CD14-positive monocyte (primary cell): ENCODE data around the gene SRPK2. TPM values are rescaled to one million over a fixed set of nuclear protein-coding genes. Genes with fewer than 3 reads are reported as not detected.
A peak's percentile ranks its signal among the peaks of the same experiment; 100 is the strongest.

ENCODE experiments used
- DNase-seq, 3 donors: peaks; one replicate each; pipeline ENCODE4 v3.0.0-alpha.2; 2011 to 2022
- H2AFZ ChIP-seq: 2 replicates; pipeline ENCODE4 v1.6.0; 2012; ENCODE audit warnings: mild to moderate bottlenecking, low read depth, low read length, inconsistent platforms; ENCODE audit not compliant: insufficient read depth, poor library complexity, severe bottlenecking
- H3K27ac ChIP-seq, 2 donors: 1 replicate in 1 of 2; 2 replicates in 1 of 2; pipeline ENCODE4 v1.5.1; 2012 to 2013; ENCODE audit warnings: low read length in 2 of 2, control low read depth in 1 of 2, inconsistent platforms in 1 of 2, low read depth in 1 of 2, mild to moderate bottlenecking in 1 of 2
- H3K27me3 ChIP-seq, 2 donors: one replicate each; pipeline versions ENCODE4 v1.6.0 to v1.6.1; 2011 to 2013; ENCODE audit warnings: low read length in 2 of 2; ENCODE audit not compliant: control insufficient read depth in 2 of 2, insufficient read depth in 2 of 2
- H3K36me3 ChIP-seq, 2 donors: replicated peaks in 1 of 2; 1 replicate in 1 of 2; 2 replicates in 1 of 2; pipeline versions ENCODE4 v1.5.1 to v1.6.1; 2012 to 2013; ENCODE audit warnings: low read length in 2 of 2, control low read depth in 1 of 2, inconsistent platforms in 1 of 2, mild to moderate bottlenecking in 1 of 2; ENCODE audit not compliant: insufficient read depth in 2 of 2, control insufficient read depth in 1 of 2
- H3K4me1 ChIP-seq, 2 donors: 1 replicate in 1 of 2; 2 replicates in 1 of 2; pipeline versions ENCODE4 v1.5.1 to v1.6.1; 2012 to 2013; ENCODE audit warnings: low read length in 2 of 2, control low read depth in 1 of 2, inconsistent platforms in 1 of 2, mild to moderate bottlenecking in 1 of 2, moderate library complexity in 1 of 2; ENCODE audit not compliant: insufficient read depth in 2 of 2, control insufficient read depth in 1 of 2
- H3K4me2 ChIP-seq: replicated peaks from 2 replicates; pipeline ENCODE3; 2012; ENCODE audit warnings: low read length, moderate library complexity, mild to moderate bottlenecking; ENCODE audit not compliant: poor library complexity, severe bottlenecking; ENCODE audit errors: extremely low read depth
- H3K4me3 ChIP-seq, 3 experiments: fragments of 200-600 bp in 1 of 3; sonication (generic) in 1 of 3; replicated peaks in 1 of 3; 1 replicate in 2 of 3; 2 replicates in 1 of 3; pipeline ENCODE4 v1.5.1; 2011 to 2013; ENCODE audit warnings: low read length in 3 of 3, mild to moderate bottlenecking in 3 of 3, control low read depth in 2 of 3, low read depth in 2 of 3, inconsistent platforms in 1 of 3, moderate library complexity in 1 of 3
- H3K79me2 ChIP-seq: 2 replicates; pipeline ENCODE4 v1.6.0; 2012; ENCODE audit warnings: mild to moderate bottlenecking, control low read depth, inconsistent platforms, low read length, moderate library complexity; ENCODE audit not compliant: insufficient read depth
- H3K9ac ChIP-seq: 2 replicates; pipeline ENCODE4 v1.6.0; 2017; ENCODE audit warnings: low read length, mild to moderate bottlenecking; ENCODE audit not compliant: insufficient read depth, poor library complexity, severe bottlenecking
- H3K9me3 ChIP-seq, 2 donors: replicated peaks in 1 of 2; 1 replicate in 1 of 2; 2 replicates in 1 of 2; pipeline versions ENCODE4 v1.5.1 to v1.6.1; 2012 to 2013; ENCODE audit warnings: low read length in 2 of 2, control low read depth in 1 of 2; ENCODE audit not compliant: control insufficient read depth in 1 of 2, insufficient read depth in 1 of 2
- H4K20me1 ChIP-seq: 2 replicates; pipeline ENCODE4 v1.6.0; 2012; ENCODE audit warnings: mild to moderate bottlenecking, low read length, control low read depth, moderate library complexity; ENCODE audit not compliant: insufficient read depth
- H3K27ac Mint-ChIP-seq, 7 donors: one replicate each; pipeline ENCODE4 v1.8.0; 2020; ENCODE audit warnings: mild to moderate bottlenecking in 7 of 7, mixed read lengths in 7 of 7, moderate library complexity in 6 of 7, inconsistent platforms in 2 of 7
- H3K27me3 Mint-ChIP-seq, 3 donors: one replicate each; pipeline ENCODE4 v1.8.0; 2021 to 2022; ENCODE audit warnings: low read depth in 3 of 3, mild to moderate bottlenecking in 3 of 3, mixed read lengths in 3 of 3, moderate library complexity in 3 of 3, inconsistent platforms in 1 of 3
- H3K36me3 Mint-ChIP-seq, 2 donors: one replicate each; pipeline ENCODE4 v1.8.0; 2020; ENCODE audit warnings: mixed read lengths in 2 of 2, inconsistent platforms in 1 of 2, mild to moderate bottlenecking in 1 of 2
- H3K4me1 Mint-ChIP-seq: one replicate; pipeline ENCODE4 v1.8.0; 2020; ENCODE audit warnings: mild to moderate bottlenecking, mixed read lengths
- H3K4me3 Mint-ChIP-seq, 2 donors: one replicate each; pipeline ENCODE4 v1.8.0; 2020; ENCODE audit warnings: mild to moderate bottlenecking in 2 of 2, mixed read lengths in 2 of 2, moderate library complexity in 1 of 2
- H3K9me3 Mint-ChIP-seq, 7 donors: one replicate each; pipeline ENCODE4 v1.8.0; 2020 to 2022; ENCODE audit warnings: mixed read lengths in 7 of 7, mild to moderate bottlenecking in 6 of 7, moderate library complexity in 6 of 7, inconsistent platforms in 2 of 7
- CTCF ChIP-seq: fragments of 200-600 bp; IDR thresholded peaks from one replicate; pipeline ENCODE4 v1.8.0; 2022; ENCODE audit warnings: antibody characterized with exemption, mild to moderate bottlenecking
- WGBS: methylation state at CpG from one replicate; pipeline ENCODE4 v1.1.5; 2013; ENCODE audit warnings: missing lambda C conversion rate; ENCODE audit not compliant: insufficient coverage; 5-methylcytosine and 5-hydroxymethylcytosine counted together
- intact Hi-C, 2 donors: fragments of 100-400 bp; cut with micrococcal nuclease; formaldehyde crosslinking; loops; one replicate each; pipeline versions ENCODE4 v1.15.0 to v1.15.1; 2023
- polyA plus RNA-seq, 3 donors: library from polyadenylated mRNA; depleted of rRNA in 1 of 3; unstranded in 2 of 3; stranded (reverse) in 1 of 3; fragments of 300-500 nt in 2 of 3; fragments of >200 nt in 1 of 3; fragmentation: Illumina TruSeq in 2 of 3; gene quantifications; 1 replicate in 2 of 3; 2 replicates in 1 of 3; pipeline ENCODE4 v1.2.3, GENCODE V29; 2012 to 2021

The SRPK2 gene
- polyA plus RNA-seq, 3 donors, result 12.6 to 37.7 (median 30.0) TPM

GRCh38 chr7:105268056-105268455 is 120.7 kb downstream of the SRPK2 start:
- no peaks in the 10 kb centered on the region for H3K27me3 ChIP-seq
- WGBS, result 14% methylated on average over 1 of the region's 1 CpG
- H3K4me2 ChIP-seq, result peak overlapping the region; percentile 80
- no peaks in the 10 kb centered on the region for H3K9me3 ChIP-seq
- peaks cover 13 to 25% of the 10 kb centered on the region in 2 donors for H3K4me1 ChIP-seq
- H3K79me2 ChIP-seq, result peaks cover 76% of the 10 kb centered on the region
- TF ChIP-seq CTCF, result no peak
- no peak overlapping the region for H2AFZ ChIP-seq
- intact Hi-C loops, result loop anchor here in 1 of 2 donors (10.0 kb wide), 1 partner anchor 53 kb away; no protein-coding TSS in a partner anchor
- no peaks in the 10 kb centered on the region for H3K36me3 ChIP-seq
- H3K4me3 ChIP-seq, result peak overlapping the region in 1 of 3 experiments; percentile 75
- H3K4me3 Mint-ChIP-seq, result peak overlapping the region; percentile 20 to 81
- H3K4me1 Mint-ChIP-seq, result peaks cover 16% of the 10 kb centered on the region
- no peaks in the 10 kb centered on the region for H3K9me3 Mint-ChIP-seq
- H3K27me3 Mint-ChIP-seq, result no peaks in the 10 kb centered on the region
- DNase-seq, result peak; percentile 26 to 52 (median 29)
- H3K27ac Mint-ChIP-seq, result peak overlapping the region in 3 of 7 donors; percentile 67 to 96 (median 86)
- peak overlapping the region; percentile 62 for H3K9ac ChIP-seq
- peaks cover 54% of the 10 kb centered on the region for H4K20me1 ChIP-seq
- peaks cover 0 to 2% of the 10 kb centered on the region in 2 donors for H3K36me3 Mint-ChIP-seq
- peak overlapping the region; percentile 32 to 82 for H3K27ac ChIP-seq

GRCh38 chr7:105267244-105267643 is 121.5 kb downstream of the SRPK2 start:
- Histone ChIP-seq H3K4me1 (peaks cover 13 to 25% of the 10 kb centered on the region in 2 donors), H3K27ac (no peak overlapping the region), H2AFZ (no peak overlapping the region), H3K79me2 (peaks cover 80% of the 10 kb centered on the region), H3K27me3 (no peaks in the 10 kb centered on the region), H3K36me3 (no peaks in the 10 kb centered on the region), H3K9ac (no peak overlapping the region), H3K4me3 (no peak overlapping the region), H3K9me3 (no peaks in the 10 kb centered on the region), H3K4me2 (no peak overlapping the region), H4K20me1 (peaks cover 57% of the 10 kb centered on the region)
- Mint-ChIP-seq H3K27ac (peak overlapping the region in 2 of 7 donors; percentile 61 to 72), H3K27me3 (no peaks in the 10 kb centered on the region), H3K9me3 (no peaks in the 10 kb centered on the region), H3K4me3 (no peak overlapping the region), H3K4me1 (peaks cover 16% of the 10 kb centered on the region), H3K36me3 (no peaks in the 10 kb centered on the region)
- TF ChIP-seq CTCF, result no peak
- intact Hi-C loops, result loop anchor here in 1 of 2 donors (10.0 kb wide), 1 partner anchor 52 kb away; no protein-coding TSS in a partner anchor
- WGBS, result 29% methylated on average over 1 of the region's 1 CpG
- no peak for DNase-seq
